DOHH2 (cell line): ENCODE measurements around the gene SPATA6.

Experiments used
- EZH2phosphoT487 ChIP-seq: fragments of 200-600 bp; sonication (generic); IDR thresholded peaks from 2 replicates; pipeline ENCODE4 v1.6.1; 2017; ENCODE audit warnings: borderline replicate concordance, mild to moderate bottlenecking, antibody characterized with exemption, low read length, moderate library complexity, mixed read lengths
- TF ChIP-seq, protein P1 (sequence below): fragments of 200-600 bp; sonication (generic); IDR thresholded peaks from one replicate; pipeline ENCODE4 v1.5.1; 2014; ENCODE audit warnings: antibody characterized with exemption, mild to moderate bottlenecking, low read depth, low read length; ENCODE audit not compliant: poor library complexity, severe bottlenecking

GRCh38 chr1:48495166-48495565 lies 23.2 kb upstream of the SPATA6 start:
- TF ChIP-seq, protein P1, sequence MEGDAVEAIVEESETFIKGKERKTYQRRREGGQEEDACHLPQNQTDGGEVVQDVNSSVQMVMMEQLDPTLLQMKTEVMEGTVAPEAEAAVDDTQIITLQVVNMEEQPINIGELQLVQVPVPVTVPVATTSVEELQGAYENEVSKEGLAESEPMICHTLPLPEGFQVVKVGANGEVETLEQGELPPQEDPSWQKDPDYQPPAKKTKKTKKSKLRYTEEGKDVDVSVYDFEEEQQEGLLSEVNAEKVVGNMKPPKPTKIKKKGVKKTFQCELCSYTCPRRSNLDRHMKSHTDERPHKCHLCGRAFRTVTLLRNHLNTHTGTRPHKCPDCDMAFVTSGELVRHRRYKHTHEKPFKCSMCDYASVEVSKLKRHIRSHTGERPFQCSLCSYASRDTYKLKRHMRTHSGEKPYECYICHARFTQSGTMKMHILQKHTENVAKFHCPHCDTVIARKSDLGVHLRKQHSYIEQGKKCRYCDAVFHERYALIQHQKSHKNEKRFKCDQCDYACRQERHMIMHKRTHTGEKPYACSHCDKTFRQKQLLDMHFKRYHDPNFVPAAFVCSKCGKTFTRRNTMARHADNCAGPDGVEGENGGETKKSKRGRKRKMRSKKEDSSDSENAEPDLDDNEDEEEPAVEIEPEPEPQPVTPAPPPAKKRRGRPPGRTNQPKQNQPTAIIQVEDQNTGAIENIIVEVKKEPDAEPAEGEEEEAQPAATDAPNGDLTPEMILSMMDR, result no peak
- TF ChIP-seq EZH2phosphoT487, result no peak
